NCI-H510A (cell line): ENCODE measurements around the gene FAM210A.
"Not testable (repeated sequence)": the region's sequence is repeated elsewhere in the genome, so short reads cannot be mapped to it uniquely, and the experiment has no call there.

ENCODE experiments used
- DNase-seq: peaks from one replicate; lab custom pipeline; 2025; lab: John Stamatoyannopoulos, UW

The FAM210A gene, protein sequence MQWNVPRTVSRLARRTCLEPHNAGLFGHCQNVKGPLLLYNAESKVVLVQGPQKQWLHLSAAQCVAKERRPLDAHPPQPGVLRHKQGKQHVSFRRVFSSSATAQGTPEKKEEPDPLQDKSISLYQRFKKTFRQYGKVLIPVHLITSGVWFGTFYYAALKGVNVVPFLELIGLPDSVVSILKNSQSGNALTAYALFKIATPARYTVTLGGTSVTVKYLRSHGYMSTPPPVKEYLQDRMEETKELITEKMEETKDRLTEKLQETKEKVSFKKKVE

DNA sequence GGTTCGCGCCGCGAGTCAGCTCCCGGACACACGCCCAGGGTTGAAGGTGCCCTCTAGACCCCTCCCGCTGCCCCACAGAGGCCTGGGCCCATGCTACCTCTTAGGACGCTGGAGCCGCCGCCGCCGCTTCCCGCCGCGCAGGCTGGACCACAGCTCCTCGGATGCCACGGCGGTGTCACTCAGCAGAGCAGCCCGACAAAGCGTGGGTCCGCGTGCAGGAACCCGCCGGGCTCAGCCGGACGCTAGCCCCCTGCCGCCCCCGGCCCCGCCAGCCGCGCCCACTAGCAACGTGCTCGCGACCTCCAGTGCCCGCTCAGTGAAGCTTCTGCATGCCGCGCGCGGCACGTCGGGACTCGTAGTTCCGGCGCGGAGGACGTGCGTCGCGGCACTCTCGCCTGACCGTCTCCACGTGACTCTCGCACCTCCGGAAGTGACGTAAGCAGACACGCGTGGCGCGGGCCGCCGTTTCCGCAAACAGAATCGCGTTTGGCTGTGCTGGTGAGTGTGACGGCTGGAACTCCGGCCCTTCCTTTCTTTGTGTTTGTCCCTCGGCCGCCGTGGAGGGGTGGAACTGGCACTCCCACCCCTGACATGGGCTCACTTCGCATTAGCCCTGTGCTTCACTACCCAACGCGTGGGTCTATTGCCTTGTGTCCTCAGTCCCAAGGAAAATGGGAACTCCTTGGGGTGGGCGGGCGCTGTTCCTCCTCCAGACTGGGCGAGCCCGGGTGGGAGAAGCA lies at the start of gene FAM210A, which contains the start of gene RNMT:
Gene FAM210A (minus strand): TSS at position 327 of the 740 bp plus-strand sequence. CDS start 44,481 bp downstream, outside the sequence.
Gene RNMT (plus strand): TSS at position 442 of the 740 bp plus-strand sequence. CDS start 4,845 bp downstream, outside the sequence.
- peak; percentile 84 for DNase-seq

DNA sequence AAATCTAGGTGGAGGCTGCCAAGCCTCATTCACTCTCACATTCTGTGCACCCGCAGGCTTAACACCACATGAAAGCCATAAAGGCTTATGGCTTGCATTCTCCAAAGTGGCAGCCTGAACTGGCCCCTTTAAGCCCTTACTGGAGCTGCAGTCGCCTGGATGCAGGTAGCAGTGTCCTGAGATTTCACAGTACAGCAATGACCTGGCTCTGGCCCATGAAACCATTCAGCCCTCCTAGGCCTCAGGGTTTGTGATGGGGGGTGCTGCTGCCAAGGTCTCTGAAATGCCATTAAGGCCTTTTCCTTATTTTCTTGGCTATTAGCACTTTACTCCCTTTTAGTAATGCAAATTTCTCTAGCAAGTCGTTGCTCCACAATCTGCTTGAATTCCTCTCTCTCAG lies 48.7 kb upstream of the FAM210A start:
- no peak for DNase-seq

DNA sequence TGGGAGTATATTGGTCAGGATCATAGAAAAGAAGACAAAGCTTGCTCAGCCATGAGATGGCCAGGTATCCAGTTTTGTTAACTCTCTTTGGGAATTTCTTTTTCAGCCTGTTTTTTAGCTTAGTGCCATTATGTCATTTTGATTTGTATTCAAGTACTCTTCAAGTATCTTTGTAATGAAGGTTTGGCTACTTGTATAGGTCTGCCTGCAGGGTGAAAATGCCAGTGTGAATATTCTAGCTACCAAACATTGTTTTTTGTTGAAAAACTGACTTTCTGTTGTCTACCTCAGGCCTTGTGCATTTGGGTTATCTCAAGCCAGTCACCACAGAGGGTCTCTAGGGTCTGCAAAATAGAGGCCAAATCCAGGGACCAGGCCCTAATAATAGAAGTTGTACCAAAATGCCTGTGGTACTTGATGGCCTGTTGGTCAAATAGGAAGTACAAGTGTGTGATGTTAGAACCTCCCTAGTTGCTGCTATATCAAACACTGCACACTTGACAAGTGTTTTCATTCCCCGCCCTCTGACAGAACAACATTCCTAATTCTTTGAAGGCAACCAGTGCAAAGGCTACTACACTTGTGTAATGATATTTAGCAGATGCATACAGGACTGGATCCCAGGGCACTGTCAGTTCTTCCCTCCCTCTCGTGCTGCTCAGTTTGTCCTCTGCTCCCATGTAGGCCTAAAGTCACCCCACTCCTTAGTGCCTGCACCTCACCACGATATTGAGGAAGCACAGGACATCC lies 36.5 kb upstream of the FAM210A start:
- DNase-seq = no peak

DNA sequence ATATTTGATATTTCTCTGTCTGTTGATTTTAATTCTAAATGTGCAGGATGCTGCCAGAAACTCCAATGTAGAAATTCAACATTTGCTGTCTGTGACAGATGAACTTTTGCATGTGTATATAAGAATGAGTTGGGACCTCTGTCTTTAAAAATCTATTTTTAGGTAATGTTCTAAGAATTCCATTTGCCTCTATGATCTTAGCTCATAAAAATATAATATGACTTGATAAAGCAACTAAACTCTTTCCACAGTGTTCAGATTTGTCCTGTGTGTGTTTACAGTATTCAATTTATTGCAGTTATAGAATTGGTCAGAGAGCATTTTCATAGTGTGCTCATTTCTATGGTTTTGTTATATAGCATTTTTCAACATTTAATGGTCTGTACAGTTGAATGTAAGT lies 33.7 kb upstream of the FAM210A start:
- DNase-seq = no peak

DNA sequence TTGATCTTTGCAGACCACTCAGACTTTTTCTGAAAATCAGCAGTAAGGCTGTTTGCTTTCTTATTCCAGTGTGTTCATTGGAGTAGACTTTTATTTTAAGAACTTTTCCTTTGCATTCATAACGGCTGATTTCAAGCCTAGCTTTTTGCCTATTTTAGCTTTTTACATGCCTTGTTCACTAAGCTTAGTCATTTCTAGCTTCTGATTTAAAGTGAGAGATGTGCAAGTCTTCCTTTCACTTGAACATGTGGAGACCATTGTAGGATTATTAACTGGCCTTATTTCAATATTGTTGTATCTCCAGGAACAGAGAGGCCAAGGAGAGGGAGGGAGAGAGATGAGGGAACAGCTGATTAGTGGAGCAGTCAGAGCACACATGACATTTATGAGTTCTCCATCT lies 32.3 kb upstream of the FAM210A start:
- DNase-seq = no peak

DNA sequence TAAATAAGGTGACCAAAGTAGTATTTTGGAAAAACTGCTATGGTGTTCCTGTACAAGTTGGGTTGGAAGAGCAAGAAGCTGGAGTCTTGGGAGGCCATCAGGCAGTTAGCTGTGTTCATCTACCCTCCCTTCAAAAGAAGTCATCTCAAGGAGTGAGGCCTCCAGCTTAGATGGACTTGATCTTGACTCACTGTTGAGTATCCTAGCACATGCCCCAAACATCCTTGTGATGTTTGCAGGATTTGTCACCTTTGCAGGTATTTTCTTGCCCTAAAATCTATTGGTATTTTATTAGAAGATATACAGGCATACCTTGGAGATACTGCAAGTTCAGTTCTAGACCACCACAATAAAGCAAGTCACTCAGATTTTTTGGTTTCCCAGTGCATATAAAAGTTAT lies 30.3 kb upstream of the FAM210A start:
- no peak for DNase-seq

DNA sequence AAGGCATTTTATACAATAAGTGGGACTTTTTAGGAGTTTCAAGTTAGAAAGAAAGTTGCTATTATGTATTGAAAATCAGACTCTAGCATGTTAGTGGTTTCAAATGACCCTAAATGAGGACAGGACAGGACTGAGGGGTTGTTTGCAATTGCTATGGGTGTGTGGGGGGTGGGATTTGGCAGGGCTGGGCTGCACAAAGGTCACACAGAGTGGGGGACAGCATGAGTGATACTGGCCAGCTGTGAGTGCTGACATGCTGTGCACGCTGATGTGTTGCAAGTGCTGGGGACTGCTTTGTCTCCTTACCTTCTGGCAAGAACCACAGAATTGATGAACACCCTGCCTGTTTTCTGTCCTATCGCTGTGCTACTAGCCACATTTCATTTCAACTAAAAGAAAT lies 29.9 kb upstream of the FAM210A start:
- DNase-seq = no peak

DNA sequence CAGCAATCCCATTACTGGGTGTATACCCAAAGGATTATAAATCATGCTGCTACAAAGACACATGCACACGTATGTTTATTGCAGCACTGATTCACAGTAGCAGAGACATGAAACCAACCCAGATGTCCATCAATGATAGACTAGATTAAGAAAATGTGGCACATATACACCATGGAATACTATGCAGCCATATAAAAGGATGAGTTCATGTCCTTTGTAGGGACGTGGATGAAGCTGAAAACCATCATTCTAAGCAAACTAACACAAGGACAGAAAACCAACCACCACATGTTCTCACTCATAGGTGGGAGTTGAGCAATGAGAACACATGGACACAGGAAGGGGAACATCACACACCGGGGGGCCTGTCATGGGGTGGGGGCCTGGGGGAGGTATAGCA lies 25.2 kb upstream of the FAM210A start:
- DNase-seq = not testable (repeated sequence)

DNA sequence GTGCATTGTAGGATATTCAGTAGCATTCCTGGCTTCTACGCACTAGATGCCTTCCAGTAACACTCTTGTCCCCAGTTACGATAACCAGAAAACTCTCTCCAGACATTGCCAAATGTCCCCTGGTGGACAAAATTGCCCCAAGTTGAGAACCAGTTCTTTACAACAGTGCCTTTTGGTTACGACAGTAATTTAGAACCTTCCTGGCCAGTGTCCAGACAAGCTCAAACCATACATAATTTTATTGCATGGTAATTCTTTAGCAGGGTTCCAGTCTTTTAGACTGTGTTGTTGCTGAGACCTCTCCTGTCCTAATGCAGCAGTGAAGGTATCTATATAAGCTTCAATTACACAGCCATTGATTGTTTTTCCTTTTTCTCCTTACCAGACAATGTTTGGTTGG lies 20.3 kb upstream of the FAM210A start:
- no peak for DNase-seq

DNA sequence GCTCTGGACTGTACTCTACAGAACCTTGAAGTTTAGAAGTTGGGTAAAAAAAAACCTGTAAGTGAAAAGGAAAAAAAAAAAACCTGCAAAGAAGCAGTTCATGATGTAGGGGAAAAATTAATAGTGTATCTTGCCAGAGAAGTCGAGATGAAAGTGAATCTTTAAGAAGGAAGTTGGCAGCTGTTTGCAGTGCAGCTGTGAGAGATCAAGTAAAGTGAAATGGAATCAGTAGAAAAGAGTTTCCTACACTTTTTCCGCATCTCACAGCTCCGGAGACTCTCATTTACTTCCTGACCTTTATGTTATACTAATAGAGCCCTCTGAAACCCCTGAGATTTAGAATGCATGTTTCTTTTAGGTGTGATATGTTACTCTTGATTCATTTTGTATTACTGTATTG lies 19.3 kb upstream of the FAM210A start:
- DNase-seq = no peak

DNA sequence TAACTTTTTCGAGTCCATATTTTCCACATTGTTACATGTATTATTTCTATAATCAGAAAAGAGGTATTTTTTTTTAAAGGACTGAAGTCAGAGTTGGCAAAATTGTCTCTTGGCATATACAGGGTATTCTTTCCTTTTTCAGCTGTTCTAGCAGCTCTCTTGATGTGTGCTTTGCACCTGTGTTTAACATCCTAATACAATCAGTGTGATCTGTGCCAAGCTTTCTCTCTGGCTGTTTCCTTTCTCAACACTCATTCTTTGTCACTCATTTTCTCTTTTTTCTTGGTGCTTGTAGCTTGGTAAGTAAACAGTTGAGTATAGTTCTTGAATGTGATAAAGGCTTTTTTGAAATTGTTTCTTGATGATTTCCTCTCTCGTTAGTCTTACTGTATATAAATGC lies 9.3 kb upstream of the FAM210A start:
- DNase-seq = no peak

DNA sequence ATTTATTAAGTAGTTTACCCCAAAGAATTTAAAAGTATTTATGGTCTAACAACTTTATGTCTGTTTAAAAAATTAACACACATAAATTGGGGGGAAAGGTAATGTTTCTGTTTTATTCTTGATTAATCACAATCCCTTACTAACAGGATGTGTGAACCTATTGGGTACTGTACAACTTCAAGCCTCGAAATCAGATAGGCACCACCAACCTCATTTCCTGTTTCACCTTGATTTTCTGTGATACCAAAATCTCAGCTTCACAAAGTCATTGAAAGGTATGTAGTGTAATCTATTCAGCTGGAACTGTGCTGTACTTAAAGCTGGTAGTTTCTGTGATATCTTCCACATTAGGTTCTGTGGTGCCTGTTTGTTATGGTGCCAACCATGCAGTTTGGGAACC lies 4.1 kb upstream of the FAM210A start:
- DNase-seq = no peak

DNA sequence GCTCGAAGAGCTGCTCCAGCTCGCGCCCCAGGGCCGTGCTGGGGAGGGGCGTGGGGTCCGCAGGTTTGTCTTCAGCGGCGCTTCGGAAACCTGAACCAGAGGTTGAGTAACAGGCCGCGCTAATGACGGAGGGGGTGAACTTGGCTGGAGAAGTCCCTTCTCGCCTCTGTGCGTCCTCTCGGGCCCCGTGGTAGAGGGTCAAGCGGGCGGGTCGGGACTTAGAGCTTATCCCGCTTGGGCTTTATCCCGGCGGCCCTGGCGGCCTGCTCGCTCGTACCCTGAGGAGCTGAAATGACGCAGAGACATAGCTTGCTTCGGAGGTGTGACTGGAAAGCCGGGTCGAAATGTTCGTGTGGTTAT lies 594 bp upstream of the FAM210A start:
- DNase-seq = no peak

DNA sequence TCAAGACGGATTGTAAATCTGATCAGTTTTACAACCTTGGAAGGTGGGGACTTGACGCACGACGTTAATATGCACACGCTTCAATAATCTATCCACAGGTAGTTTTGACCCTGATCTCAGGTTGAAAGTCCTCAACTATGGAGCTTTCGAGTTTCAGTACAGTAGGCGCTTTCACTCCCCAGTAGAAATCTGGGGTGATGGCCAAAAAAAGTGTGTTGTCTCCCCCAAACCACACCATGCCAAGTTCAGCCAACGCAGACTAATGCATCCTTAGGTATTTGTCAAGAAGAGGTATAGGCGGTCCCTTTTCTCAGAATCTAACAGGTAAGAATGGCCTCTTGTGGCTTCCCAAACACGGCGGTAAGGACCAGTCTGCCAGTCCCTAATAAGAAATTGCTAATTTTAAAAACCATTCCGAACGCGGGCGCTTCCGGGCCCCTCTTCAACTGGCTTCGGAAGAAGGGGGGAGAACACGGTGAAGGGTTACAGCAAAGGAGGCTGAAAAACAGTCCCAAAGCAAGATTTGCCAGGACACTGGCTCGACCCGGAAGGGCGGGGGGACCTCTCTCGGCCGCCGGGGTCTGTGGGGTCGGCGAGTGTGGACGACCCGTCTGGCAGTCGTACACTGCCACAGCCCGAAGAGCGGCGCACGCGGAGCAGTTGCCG lies 659 bp downstream of the FAM210A start:
- no peak for DNase-seq

DNA sequence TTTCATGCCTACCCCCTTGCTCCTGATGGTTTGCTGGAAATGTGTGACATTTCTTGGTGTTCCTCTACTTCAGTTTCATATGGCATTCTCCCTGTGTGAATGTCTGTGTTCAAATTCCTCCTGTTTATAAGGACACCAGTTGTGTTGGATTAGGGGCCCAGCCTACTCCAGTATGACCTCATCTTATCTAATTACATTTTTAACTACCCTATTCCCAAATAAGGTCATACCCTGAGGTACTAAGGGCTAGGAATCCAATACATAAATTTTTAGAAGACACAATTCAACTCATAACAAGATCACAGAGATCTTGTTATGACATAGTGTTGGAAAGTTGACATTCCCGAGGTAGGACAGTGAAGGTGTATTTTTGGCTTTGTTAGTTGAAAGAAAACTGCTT lies 5.5 kb downstream of the FAM210A start:
- no peak for DNase-seq

DNA sequence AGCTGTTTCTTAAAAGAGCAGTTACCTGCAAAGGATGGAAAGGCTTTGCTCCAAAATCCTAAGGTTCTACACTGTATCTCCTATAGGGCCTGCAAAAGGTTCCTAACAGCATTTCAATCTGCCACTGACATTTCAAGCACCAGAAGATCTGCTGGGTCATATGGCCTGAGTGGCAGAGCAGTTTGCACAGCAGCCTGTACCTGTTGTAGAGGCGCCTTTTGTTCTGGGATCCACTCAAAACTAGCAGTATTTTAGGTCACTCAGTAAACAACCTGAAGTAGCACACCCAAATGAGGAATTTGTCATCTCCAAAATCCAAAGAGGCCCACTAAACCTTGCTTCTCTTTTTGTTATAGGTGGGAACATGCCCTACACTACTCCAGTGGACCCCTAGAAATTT lies 6.2 kb downstream of the FAM210A start:
- no peak for DNase-seq

DNA sequence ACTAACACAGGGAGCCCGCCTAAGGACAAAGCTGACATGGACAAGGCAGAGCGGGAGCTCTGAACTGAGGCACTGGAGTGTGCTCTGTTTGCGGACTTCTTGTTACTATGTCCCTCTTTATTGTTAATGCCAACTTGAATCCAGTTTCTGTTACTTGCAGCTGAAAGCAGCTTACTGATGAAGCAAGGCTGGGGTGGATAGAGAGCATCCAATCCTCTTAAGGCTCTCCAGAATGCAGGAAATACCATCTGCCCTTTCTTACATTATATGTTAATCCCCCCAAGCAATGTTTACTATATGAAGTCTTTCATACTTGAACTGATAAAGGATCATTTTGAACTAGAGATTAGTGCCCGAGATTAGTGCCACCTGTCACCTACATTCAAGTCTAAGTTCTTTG lies 9.4 kb downstream of the FAM210A start:
- no peak for DNase-seq

DNA sequence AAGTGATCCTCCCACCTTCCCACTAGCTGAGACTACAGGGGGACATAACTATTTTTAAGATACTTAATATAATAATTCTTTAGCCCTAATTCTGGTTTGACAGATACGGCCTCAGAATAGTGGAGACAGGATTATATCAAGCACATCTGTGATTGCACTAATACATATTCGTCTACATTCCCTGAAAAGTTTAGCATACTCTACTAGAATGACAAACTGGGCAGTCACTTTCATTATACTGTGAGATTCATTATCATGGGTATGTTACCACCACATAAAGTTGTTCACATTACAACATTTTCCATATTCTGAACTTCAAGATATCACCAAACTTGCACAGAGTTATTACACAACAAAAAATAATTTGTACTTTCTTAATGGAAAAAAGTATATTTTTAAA lies 11.0 kb downstream of the FAM210A start:
- no peak for DNase-seq

DNA sequence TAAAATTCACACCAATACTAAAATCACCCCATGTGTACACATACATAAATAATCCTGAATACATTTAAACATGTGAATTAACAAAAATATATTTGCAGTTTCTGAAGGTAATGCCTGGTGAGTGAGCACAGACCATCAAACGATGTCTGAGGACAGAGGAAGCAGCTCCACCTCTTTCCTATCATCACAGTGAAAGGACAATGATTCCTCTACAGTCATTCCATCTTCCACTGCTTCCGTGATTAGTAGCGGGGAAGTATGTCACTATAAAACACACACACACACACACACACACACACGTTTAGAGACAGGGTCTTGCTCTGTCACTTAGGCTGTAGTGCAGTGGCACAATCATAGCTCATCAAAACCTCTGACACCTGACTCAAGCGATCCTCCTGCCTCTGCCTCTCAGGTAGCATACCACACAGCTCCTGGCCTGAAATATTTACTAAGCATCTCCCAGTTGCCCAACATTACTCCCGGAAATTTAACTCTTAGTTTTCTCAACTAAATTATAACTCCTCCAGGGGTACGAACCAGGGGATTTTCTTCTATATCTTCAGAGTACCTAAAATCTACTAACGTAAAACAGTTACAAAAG lies 12.8 kb downstream of the FAM210A start:
- DNase-seq = no peak

DNA sequence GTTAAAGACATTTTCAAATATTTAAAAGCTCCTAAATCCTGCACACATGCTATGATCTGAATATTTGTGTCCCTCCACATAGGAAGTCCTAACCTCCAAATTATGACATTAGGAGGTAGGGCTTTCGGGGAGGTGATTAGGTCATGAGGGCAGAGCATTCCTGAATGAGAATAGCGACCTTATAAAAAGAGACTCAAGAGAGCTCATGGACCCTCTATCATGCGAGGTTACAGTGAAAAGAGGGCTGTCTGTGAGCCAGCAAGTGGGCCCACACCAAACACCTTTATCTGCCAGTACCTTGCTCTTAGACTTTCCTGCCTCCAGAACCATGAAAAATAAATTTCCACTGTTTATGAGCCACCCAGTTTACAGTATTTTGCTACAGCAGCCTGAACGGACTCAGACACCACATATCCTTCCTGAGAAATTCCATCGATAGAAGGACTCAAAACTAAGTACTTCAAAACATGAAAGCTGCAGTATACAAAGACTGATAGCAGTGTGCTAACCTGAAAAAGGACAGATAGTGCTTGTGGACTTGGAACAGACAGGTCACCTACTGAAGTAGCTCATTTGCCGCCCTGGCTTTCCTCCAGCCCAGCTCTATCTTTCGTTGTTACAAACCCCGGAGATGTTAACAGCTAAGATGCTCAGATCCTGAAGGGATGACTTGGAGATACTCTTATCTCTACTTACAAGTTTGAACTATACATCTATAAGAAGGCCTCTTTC lies 13.8 kb downstream of the FAM210A start:
- DNase-seq = no peak

DNA sequence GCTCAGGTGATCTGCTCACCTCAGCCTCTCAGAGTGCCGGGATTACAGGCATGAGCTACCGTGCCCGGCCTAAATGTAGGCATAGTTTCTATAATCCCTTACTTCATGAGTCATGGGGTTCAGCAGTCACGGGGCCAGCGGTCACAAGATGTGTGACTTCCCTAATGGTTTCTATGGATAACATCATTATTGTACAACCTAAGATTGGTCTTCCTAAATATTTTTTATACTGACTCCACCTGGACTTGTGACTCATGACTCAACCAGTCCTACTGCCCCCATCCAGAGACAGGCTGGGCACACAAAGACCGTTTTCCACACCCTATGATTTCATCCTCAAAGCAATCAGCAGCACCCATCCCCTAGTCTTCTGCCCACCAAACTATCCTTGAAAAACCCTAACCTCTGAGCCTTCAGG lies 15.9 kb downstream of the FAM210A start:
- no peak for DNase-seq
